HG02943 (cell line): ENCODE data around the gene ITGA2.

Experiments
- ATAC-seq: cut with Tn5 transposase; IDR thresholded peaks from one replicate; pipeline ENCODE4 v1.9.1; 2021; ENCODE audit warnings: mild to moderate bottlenecking, low read depth, moderate library complexity; ENCODE audit not compliant: unreplicated experiment

Gene ITGA2

GRCh38 chr5:53130266-53130665, 141.1 kb downstream of the ITGA2 start:
- no peak for ATAC-seq

GRCh38 chr5:53133020-53133419, 143.9 kb downstream of the ITGA2 start:
- ATAC-seq, result no peak
